NCI-H187 treated with DMSO at 0.1 percent for 48 hours (cell line): ENCODE results near the gene BHMT2.
A peak's percentile ranks its signal among the peaks of the same experiment; 100 is the strongest.

Experiments
- DNase-seq: peaks from one replicate; lab custom pipeline; 2025; lab: John Stamatoyannopoulos, UW

Gene BHMT2

DNA sequence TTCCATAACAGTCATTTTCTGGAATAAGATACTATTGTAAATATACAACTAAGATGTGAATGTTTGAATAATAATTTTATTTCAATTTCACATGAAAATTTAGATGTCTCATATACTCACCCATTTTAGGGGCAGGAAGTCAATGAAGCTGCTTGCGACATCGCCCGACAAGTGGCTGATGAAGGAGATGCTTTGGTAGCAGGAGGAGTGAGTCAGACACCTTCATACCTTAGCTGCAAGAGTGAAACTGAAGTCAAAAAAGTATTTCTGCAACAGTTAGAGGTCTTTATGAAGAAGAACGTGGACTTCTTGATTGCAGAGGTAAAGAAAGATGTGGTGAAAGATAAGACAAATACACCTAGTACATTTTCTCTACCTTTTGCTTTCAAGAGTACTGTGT, 50.7 kb downstream of the BHMT2 start:
- no peak for DNase-seq

- DNase-seq: no peak
These were observed 53.4 kb downstream of the BHMT2 start for GRCh38 chr5:79122973-79123372.

- no peak for DNase-seq
These were observed 55.0 kb downstream of the BHMT2 start for GRCh38 chr5:79124607-79125006.

GRCh38 chr5:79130781-79131180, 61.2 kb downstream of the BHMT2 start:
- no peak for DNase-seq

GRCh38 chr5:79133121-79133656, 63.6 kb downstream of the BHMT2 start:
- DNase-seq: no peak

DNA sequence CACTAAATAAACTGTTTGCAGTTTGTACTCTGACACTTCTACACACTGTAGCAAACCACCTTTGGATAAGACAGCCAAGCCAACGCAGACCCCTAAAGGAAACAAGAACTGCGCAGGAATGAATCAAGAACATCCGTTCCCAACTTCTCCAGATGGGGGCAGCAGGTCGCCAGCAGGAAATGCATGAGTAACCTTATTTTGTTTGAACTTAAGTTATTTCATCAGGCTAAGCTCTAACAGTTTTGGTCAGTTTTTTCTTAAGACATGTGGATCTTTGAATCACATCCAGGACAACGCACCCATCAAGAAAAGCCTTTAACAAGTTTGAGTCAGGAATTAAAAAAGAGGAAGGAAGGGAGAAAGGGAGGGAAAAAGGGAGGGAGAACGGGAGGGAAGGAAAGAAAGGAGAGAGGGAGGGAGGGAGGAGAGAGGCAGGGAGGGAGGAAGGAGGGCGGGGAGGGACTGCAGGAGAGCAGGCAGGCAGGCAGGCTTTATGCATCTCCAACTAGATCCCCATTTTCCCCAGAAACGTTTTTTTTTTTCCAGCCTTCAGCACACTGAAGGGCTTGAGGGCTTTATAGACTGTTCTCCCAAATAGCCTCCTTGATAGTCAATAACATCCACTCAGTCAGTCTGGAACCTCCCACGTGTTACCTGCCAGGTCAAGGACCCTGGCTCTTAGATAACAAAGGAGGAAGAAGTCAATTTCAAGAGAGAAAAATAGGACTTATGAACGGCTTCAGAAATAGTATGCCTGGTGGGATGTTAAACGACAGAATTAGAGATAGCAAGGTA, 64.3 kb downstream of the BHMT2 start:
- peak; percentile 38 for DNase-seq

- DNase-seq: no peak
These were observed 66.4 kb downstream of the BHMT2 start for GRCh38 chr5:79135790-79136553.

- no peak for DNase-seq
These were observed 67.1 kb downstream of the BHMT2 start for GRCh38 chr5:79136618-79137017.
